Activated T-cell treated with anti-CD3 and anti-CD28 coated beads, Interleukin-2, amount 50 U/mL, for 24 hours (primary cell): ENCODE results near the gene GPC6.

Source experiments
- DNase-seq: peaks from one replicate; pipeline ENCODE4 v3.0.0-alpha.2; 2020
- H3K27ac Mint-ChIP-seq: 2 replicates; pipeline ENCODE4 v1.8.0; 2020; ENCODE audit warnings: mild to moderate bottlenecking, mixed read lengths
- H3K27me3 Mint-ChIP-seq: 2 replicates; pipeline ENCODE4 v1.8.0; 2020; ENCODE audit warnings: mixed read lengths
- H3K36me3 Mint-ChIP-seq: 2 replicates; pipeline ENCODE4 v1.8.0; 2020; ENCODE audit warnings: low read depth, mixed read lengths
- H3K4me1 Mint-ChIP-seq: 2 replicates; pipeline ENCODE4 v1.8.0; 2020; ENCODE audit warnings: low read depth, mixed read lengths
- H3K4me3 Mint-ChIP-seq: 2 replicates; pipeline ENCODE4 v1.8.0; 2020; ENCODE audit warnings: mild to moderate bottlenecking, moderate library complexity, mixed read lengths
- H3K9me3 Mint-ChIP-seq: 2 replicates; pipeline ENCODE4 v1.8.0; 2020; ENCODE audit warnings: mixed read lengths

The GPC6 gene

GRCh38 chr13:93244141-93244917 lies 17.7 kb downstream of the GPC6 start:
- Mint-ChIP-seq H3K27me3 (peaks cover 8% of the 10 kb centered on the region), H3K36me3 (no peaks in the 10 kb centered on the region), H3K27ac (no peak overlapping the region), H3K9me3 (peaks cover 21% of the 10 kb centered on the region), H3K4me1 (no peaks in the 10 kb centered on the region), H3K4me3 (no peak overlapping the region)
- DNase-seq: no peak

GRCh38 chr13:93244918-93245280 lies 18.3 kb downstream of the GPC6 start:
- no peaks in the 10 kb centered on the region for H3K4me1 Mint-ChIP-seq
- H3K36me3 Mint-ChIP-seq: no peaks in the 10 kb centered on the region
- H3K9me3 Mint-ChIP-seq: peaks cover 17% of the 10 kb centered on the region
- no peak overlapping the region for H3K27ac Mint-ChIP-seq
- DNase-seq: no peak
- no peak overlapping the region for H3K4me3 Mint-ChIP-seq
- peaks cover 8% of the 10 kb centered on the region for H3K27me3 Mint-ChIP-seq

- Mint-ChIP-seq H3K9me3 (peaks cover 9% of the 10 kb centered on the region), H3K27ac (no peak overlapping the region), H3K36me3 (no peaks in the 10 kb centered on the region), H3K4me3 (no peak overlapping the region), H3K4me1 (no peaks in the 10 kb centered on the region), H3K27me3 (peaks cover 8% of the 10 kb centered on the region)
- DNase-seq: no peak
These were observed 19.5 kb downstream of the GPC6 start for GRCh38 chr13:93246069-93246468.

GRCh38 chr13:93248627-93249047 lies 22.0 kb downstream of the GPC6 start:
- no peak for DNase-seq
- Mint-ChIP-seq H3K4me3 (no peak overlapping the region), H3K27me3 (peaks cover 5% of the 10 kb centered on the region), H3K27ac (no peak overlapping the region), H3K9me3 (no peaks in the 10 kb centered on the region), H3K36me3 (no peaks in the 10 kb centered on the region), H3K4me1 (no peaks in the 10 kb centered on the region)

GRCh38 chr13:93249364-93250306 lies 23.0 kb downstream of the GPC6 start:
- Mint-ChIP-seq H3K27me3 (peaks cover 2% of the 10 kb centered on the region), H3K36me3 (no peaks in the 10 kb centered on the region), H3K9me3 (no peaks in the 10 kb centered on the region), H3K27ac (no peak overlapping the region), H3K4me3 (no peak overlapping the region), H3K4me1 (no peaks in the 10 kb centered on the region)
- no peak for DNase-seq

GRCh38 chr13:93254775-93255174 lies 28.2 kb downstream of the GPC6 start:
- DNase-seq: no peak
- H3K27ac Mint-ChIP-seq: no peak overlapping the region
- no peaks in the 10 kb centered on the region for H3K36me3 Mint-ChIP-seq
- H3K4me1 Mint-ChIP-seq: no peaks in the 10 kb centered on the region
- no peaks in the 10 kb centered on the region for H3K27me3 Mint-ChIP-seq
- H3K9me3 Mint-ChIP-seq: no peaks in the 10 kb centered on the region
- H3K4me3 Mint-ChIP-seq: no peak overlapping the region

GRCh38 chr13:93256998-93257397 lies 30.4 kb downstream of the GPC6 start:
- no peaks in the 10 kb centered on the region for H3K4me1 Mint-ChIP-seq
- H3K27me3 Mint-ChIP-seq: no peaks in the 10 kb centered on the region
- DNase-seq: no peak
- no peak overlapping the region for H3K27ac Mint-ChIP-seq
- no peaks in the 10 kb centered on the region for H3K36me3 Mint-ChIP-seq
- H3K9me3 Mint-ChIP-seq: no peaks in the 10 kb centered on the region
- no peak overlapping the region for H3K4me3 Mint-ChIP-seq

GRCh38 chr13:93259527-93260080 lies 33.0 kb downstream of the GPC6 start:
- no peak for DNase-seq
- Mint-ChIP-seq H3K27me3 (no peaks in the 10 kb centered on the region), H3K27ac (no peak overlapping the region), H3K9me3 (no peaks in the 10 kb centered on the region), H3K4me3 (no peak overlapping the region), H3K4me1 (no peaks in the 10 kb centered on the region), H3K36me3 (no peaks in the 10 kb centered on the region)

- no peak overlapping the region for H3K27ac Mint-ChIP-seq
- H3K9me3 Mint-ChIP-seq: no peaks in the 10 kb centered on the region
- H3K36me3 Mint-ChIP-seq: no peaks in the 10 kb centered on the region
- no peak for DNase-seq
- no peaks in the 10 kb centered on the region for H3K27me3 Mint-ChIP-seq
- H3K4me1 Mint-ChIP-seq: no peaks in the 10 kb centered on the region
- no peak overlapping the region for H3K4me3 Mint-ChIP-seq
These were observed 34.0 kb downstream of the GPC6 start for GRCh38 chr13:93260591-93260990.

GRCh38 chr13:93262729-93263345 lies 36.2 kb downstream of the GPC6 start:
- Mint-ChIP-seq H3K4me3 (no peak overlapping the region), H3K27me3 (no peaks in the 10 kb centered on the region), H3K36me3 (no peaks in the 10 kb centered on the region), H3K9me3 (no peaks in the 10 kb centered on the region), H3K27ac (no peak overlapping the region), H3K4me1 (no peaks in the 10 kb centered on the region)
- DNase-seq: no peak

GRCh38 chr13:93264876-93265275 lies 38.3 kb downstream of the GPC6 start:
- Mint-ChIP-seq H3K27ac (no peak overlapping the region), H3K4me3 (no peak overlapping the region), H3K27me3 (no peaks in the 10 kb centered on the region), H3K9me3 (no peaks in the 10 kb centered on the region), H3K4me1 (no peaks in the 10 kb centered on the region), H3K36me3 (no peaks in the 10 kb centered on the region)
- no peak for DNase-seq

- Mint-ChIP-seq H3K4me3 (no peak overlapping the region), H3K27ac (no peak overlapping the region), H3K27me3 (no peaks in the 10 kb centered on the region), H3K4me1 (no peaks in the 10 kb centered on the region), H3K36me3 (no peaks in the 10 kb centered on the region), H3K9me3 (no peaks in the 10 kb centered on the region)
- DNase-seq: no peak
These were observed 39.2 kb downstream of the GPC6 start for GRCh38 chr13:93265800-93266199.

GRCh38 chr13:93266681-93267080 lies 40.1 kb downstream of the GPC6 start:
- no peaks in the 10 kb centered on the region for H3K27me3 Mint-ChIP-seq
- no peak for DNase-seq
- H3K36me3 Mint-ChIP-seq: no peaks in the 10 kb centered on the region
- H3K4me3 Mint-ChIP-seq: no peak overlapping the region
- no peaks in the 10 kb centered on the region for H3K9me3 Mint-ChIP-seq
- no peak overlapping the region for H3K27ac Mint-ChIP-seq
- no peaks in the 10 kb centered on the region for H3K4me1 Mint-ChIP-seq

- Mint-ChIP-seq H3K9me3 (no peaks in the 10 kb centered on the region), H3K36me3 (no peaks in the 10 kb centered on the region), H3K4me1 (no peaks in the 10 kb centered on the region), H3K27me3 (no peaks in the 10 kb centered on the region), H3K27ac (no peak overlapping the region), H3K4me3 (no peak overlapping the region)
- no peak for DNase-seq
These were observed 41.9 kb downstream of the GPC6 start for GRCh38 chr13:93268327-93269028.
